ENCODE data around the gene FARS2. TPM values are rescaled to one million over a fixed set of nuclear protein-coding genes. Genes with fewer than 3 reads are reported as not detected.

The FARS2 gene
- total and polyA plus RNA-seq, 4 experiments from 2014 or later: 15.6 to 48.4 (median 24.3) TPM

GRCh38 chr6:5763407-5763806, 502.1 kb downstream of the FARS2 start:
- Histone ChIP-seq H3K27ac (ENCODE audit: low read depth, low read length) (no peak overlapping the region), H3K27me3 (ENCODE audit: insufficient read depth, low read length) (no peaks in the 10 kb centered on the region), H3K36me3 (ENCODE audit: insufficient read depth, low read length) (no peaks in the 10 kb centered on the region), H3K9me3 (ENCODE audit: control insufficient read depth in 1 of 2, low read length in 2 of 2) (no peaks in the 10 kb centered on the region), H3K4me3 (ENCODE audit: low read length in 2 of 2) (no peak overlapping the region), H3K4me1 (ENCODE audit: insufficient read depth, low read length) (no peaks in the 10 kb centered on the region)
- Mint-ChIP-seq H3K4me3 (no peak overlapping the region), H3K36me3 (peaks cover 10 to 29% of the 10 kb centered on the region in 2 donors), H3K9me3 (peaks cover 0 to 14% (median 6%) of the 10 kb centered on the region in 8 donors), H3K27me3 (no peaks in the 10 kb centered on the region), H3K4me1 (peaks cover 0 to 5% (median 0%) of the 10 kb centered on the region in 4 donors), H3K27ac (no peak overlapping the region)
- intact Hi-C loops (cut with micrococcal nuclease): no loop called here
- no peak for DNase-seq
- ChIA-PET POLR2A (ENCODE audit: partially characterized antibody) (no interaction called here), CTCF (ENCODE audit: partially characterized antibody) (no interaction called here)

- POLR2A ChIA-PET (ENCODE audit: partially characterized antibody): no interaction called here
- H3K9me3 Mint-ChIP-seq: peaks cover 2 to 18% (median 10%) of the 10 kb centered on the region in 8 donors
- Histone ChIP-seq H3K4me3 (ENCODE audit: low read length in 2 of 2) (no peak overlapping the region), H3K4me1 (ENCODE audit: insufficient read depth, low read length) (no peaks in the 10 kb centered on the region), H3K27ac (ENCODE audit: low read depth, low read length) (no peak overlapping the region), H3K9me3 (ENCODE audit: control insufficient read depth in 1 of 2, low read length in 2 of 2) (no peaks in the 10 kb centered on the region), H3K36me3 (ENCODE audit: insufficient read depth, low read length) (no peaks in the 10 kb centered on the region), H3K27me3 (ENCODE audit: insufficient read depth, low read length) (no peaks in the 10 kb centered on the region)
- H3K4me1 Mint-ChIP-seq: peaks cover 0 to 5% (median 0%) of the 10 kb centered on the region in 4 donors
- peak overlapping the region in 2 of 7 donors; percentile 31 to 36 for H3K27ac Mint-ChIP-seq
- CTCF ChIA-PET (ENCODE audit: partially characterized antibody): no interaction called here
- intact Hi-C loops (cut with micrococcal nuclease): no loop called here
- DNase-seq: no peak
- H3K4me3 Mint-ChIP-seq: no peak overlapping the region
- no peaks in the 10 kb centered on the region for H3K27me3 Mint-ChIP-seq
- H3K36me3 Mint-ChIP-seq: peaks cover 14 to 29% of the 10 kb centered on the region in 2 donors
Measured at GRCh38 chr6:5763871-5764270, 502.6 kb downstream of the FARS2 start.

- Mint-ChIP-seq H3K27ac (peak overlapping the region in 1 of 7 donors; percentile 53), H3K27me3 (no peaks in the 10 kb centered on the region), H3K4me1 (peaks cover 0 to 5% (median 0%) of the 10 kb centered on the region in 4 donors), H3K4me3 (no peak overlapping the region), H3K9me3 (peaks cover 2 to 19% (median 11%) of the 10 kb centered on the region in 8 donors), H3K36me3 (peaks cover 15 to 29% of the 10 kb centered on the region in 2 donors)
- ChIA-PET POLR2A (ENCODE audit: partially characterized antibody) (no interaction called here), CTCF (ENCODE audit: partially characterized antibody) (no interaction called here)
- intact Hi-C loops (cut with micrococcal nuclease): no loop called here
- H3K4me3 ChIP-seq (ENCODE audit: low read length in 2 of 2): no peak overlapping the region
- H3K9me3 ChIP-seq (ENCODE audit: control insufficient read depth in 1 of 2, low read length in 2 of 2): no peaks in the 10 kb centered on the region
- H3K27me3 ChIP-seq (ENCODE audit: insufficient read depth, low read length): no peaks in the 10 kb centered on the region
- no peak overlapping the region for H3K27ac ChIP-seq (ENCODE audit: low read depth, low read length)
- H3K36me3 ChIP-seq (ENCODE audit: insufficient read depth, low read length): no peaks in the 10 kb centered on the region
- no peak for DNase-seq
- H3K4me1 ChIP-seq (ENCODE audit: insufficient read depth, low read length): no peaks in the 10 kb centered on the region
Measured at GRCh38 chr6:5764401-5764955, 503.2 kb downstream of the FARS2 start.

GRCh38 chr6:5765141-5765760, 503.9 kb downstream of the FARS2 start:
- Histone ChIP-seq H3K27me3 (ENCODE audit: insufficient read depth, low read length) (no peaks in the 10 kb centered on the region), H3K4me3 (ENCODE audit: low read length in 2 of 2) (no peak overlapping the region), H3K36me3 (ENCODE audit: insufficient read depth, low read length) (no peaks in the 10 kb centered on the region), H3K4me1 (ENCODE audit: insufficient read depth, low read length) (no peaks in the 10 kb centered on the region), H3K27ac (ENCODE audit: low read depth, low read length) (no peak overlapping the region), H3K9me3 (ENCODE audit: control insufficient read depth in 1 of 2, low read length in 2 of 2) (no peaks in the 10 kb centered on the region)
- no peak for DNase-seq
- H3K4me3 Mint-ChIP-seq: no peak overlapping the region
- intact Hi-C loops (cut with micrococcal nuclease): no loop called here
- H3K27ac Mint-ChIP-seq: no peak overlapping the region
- peaks cover 2 to 19% (median 11%) of the 10 kb centered on the region in 8 donors for H3K9me3 Mint-ChIP-seq
- ChIA-PET POLR2A (ENCODE audit: partially characterized antibody) (no interaction called here), CTCF (ENCODE audit: partially characterized antibody) (no interaction called here)
- H3K36me3 Mint-ChIP-seq: peaks cover 15 to 33% of the 10 kb centered on the region in 2 donors
- H3K4me1 Mint-ChIP-seq: peaks cover 0 to 4% (median 0%) of the 10 kb centered on the region in 4 donors
- H3K27me3 Mint-ChIP-seq: no peaks in the 10 kb centered on the region

- Histone ChIP-seq H3K27me3 (ENCODE audit: insufficient read depth, low read length) (no peaks in the 10 kb centered on the region), H3K4me3 (ENCODE audit: low read length in 2 of 2) (no peak overlapping the region), H3K27ac (ENCODE audit: low read depth, low read length) (no peak overlapping the region), H3K9me3 (ENCODE audit: control insufficient read depth in 1 of 2, low read length in 2 of 2) (no peaks in the 10 kb centered on the region), H3K36me3 (ENCODE audit: insufficient read depth, low read length) (no peaks in the 10 kb centered on the region), H3K4me1 (ENCODE audit: insufficient read depth, low read length) (no peaks in the 10 kb centered on the region)
- Mint-ChIP-seq H3K4me3 (no peak overlapping the region), H3K27me3 (no peaks in the 10 kb centered on the region), H3K36me3 (peaks cover 20 to 43% of the 10 kb centered on the region in 2 donors), H3K27ac (no peak overlapping the region), H3K9me3 (peaks cover 2 to 19% (median 11%) of the 10 kb centered on the region in 8 donors), H3K4me1 (peaks cover 0 to 3% (median 0%) of the 10 kb centered on the region in 4 donors)
- DNase-seq: no peak
- intact Hi-C loops (cut with micrococcal nuclease): no loop called here
- POLR2A ChIA-PET (ENCODE audit: partially characterized antibody): no interaction called here
- CTCF ChIA-PET (ENCODE audit: partially characterized antibody): no interaction called here
Measured at GRCh38 chr6:5766260-5766659, 504.9 kb downstream of the FARS2 start.

GRCh38 chr6:5767471-5767870, 506.2 kb downstream of the FARS2 start:
- no peaks in the 10 kb centered on the region for H3K4me1 ChIP-seq (ENCODE audit: insufficient read depth, low read length)
- peaks cover 31 to 49% of the 10 kb centered on the region in 2 donors for H3K36me3 Mint-ChIP-seq
- no peak overlapping the region for H3K27ac ChIP-seq (ENCODE audit: low read depth, low read length)
- no peaks in the 10 kb centered on the region for H3K9me3 ChIP-seq (ENCODE audit: control insufficient read depth in 1 of 2, low read length in 2 of 2)
- POLR2A ChIA-PET (ENCODE audit: partially characterized antibody): no interaction called here
- H3K27me3 ChIP-seq (ENCODE audit: insufficient read depth, low read length): no peaks in the 10 kb centered on the region
- no peaks in the 10 kb centered on the region for H3K4me1 Mint-ChIP-seq
- H3K4me3 ChIP-seq (ENCODE audit: low read length in 2 of 2): no peak overlapping the region
- peaks cover 2 to 19% (median 12%) of the 10 kb centered on the region in 8 donors for H3K9me3 Mint-ChIP-seq
- CTCF ChIA-PET (ENCODE audit: partially characterized antibody): no interaction called here
- no peaks in the 10 kb centered on the region for H3K27me3 Mint-ChIP-seq
- H3K27ac Mint-ChIP-seq: no peak overlapping the region
- H3K4me3 Mint-ChIP-seq: no peak overlapping the region
- no peaks in the 10 kb centered on the region for H3K36me3 ChIP-seq (ENCODE audit: insufficient read depth, low read length)
- intact Hi-C loops (cut with micrococcal nuclease): no loop called here
- DNase-seq: no peak

GRCh38 chr6:5771211-5771610, 509.9 kb downstream of the FARS2 start:
- ChIA-PET CTCF (ENCODE audit: partially characterized antibody) (no interaction called here), POLR2A (ENCODE audit: partially characterized antibody) (no interaction called here)
- H3K36me3 Mint-ChIP-seq: peaks cover 39 to 56% of the 10 kb centered on the region in 2 donors
- H3K27me3 ChIP-seq (ENCODE audit: insufficient read depth, low read length): no peaks in the 10 kb centered on the region
- H3K4me3 Mint-ChIP-seq: no peak overlapping the region
- no peaks in the 10 kb centered on the region for H3K27me3 Mint-ChIP-seq
- intact Hi-C loops (cut with micrococcal nuclease): no loop called here
- no peak for DNase-seq
- no peaks in the 10 kb centered on the region for H3K4me1 ChIP-seq (ENCODE audit: insufficient read depth, low read length)
- peaks cover 0 to 1% (median 0%) of the 10 kb centered on the region in 4 donors for H3K4me1 Mint-ChIP-seq
- no peak overlapping the region for H3K4me3 ChIP-seq (ENCODE audit: low read length in 2 of 2)
- H3K9me3 ChIP-seq (ENCODE audit: control insufficient read depth in 1 of 2, low read length in 2 of 2): no peaks in the 10 kb centered on the region
- peak overlapping the region in 1 of 7 donors; percentile 51 for H3K27ac Mint-ChIP-seq
- peaks cover under 1 to 19% (median 9%) of the 10 kb centered on the region in 8 donors for H3K9me3 Mint-ChIP-seq
- no peak overlapping the region for H3K27ac ChIP-seq (ENCODE audit: low read depth, low read length)
- H3K36me3 ChIP-seq (ENCODE audit: insufficient read depth, low read length): no peaks in the 10 kb centered on the region
